NCI-H82 treated with DMSO at 0.1 percent for 48 hours (cell line): ENCODE measurements around the gene FNDC7.
"Not testable (repeated sequence)": the region's sequence is repeated elsewhere in the genome, so short reads cannot be mapped to it uniquely, and the experiment has no call there.

Source experiments
- DNase-seq: peaks from one replicate; lab custom pipeline; 2025; ENCODE audit not compliant: unreplicated experiment; lab: John Stamatoyannopoulos, UW

FNDC7 gene

DNA sequence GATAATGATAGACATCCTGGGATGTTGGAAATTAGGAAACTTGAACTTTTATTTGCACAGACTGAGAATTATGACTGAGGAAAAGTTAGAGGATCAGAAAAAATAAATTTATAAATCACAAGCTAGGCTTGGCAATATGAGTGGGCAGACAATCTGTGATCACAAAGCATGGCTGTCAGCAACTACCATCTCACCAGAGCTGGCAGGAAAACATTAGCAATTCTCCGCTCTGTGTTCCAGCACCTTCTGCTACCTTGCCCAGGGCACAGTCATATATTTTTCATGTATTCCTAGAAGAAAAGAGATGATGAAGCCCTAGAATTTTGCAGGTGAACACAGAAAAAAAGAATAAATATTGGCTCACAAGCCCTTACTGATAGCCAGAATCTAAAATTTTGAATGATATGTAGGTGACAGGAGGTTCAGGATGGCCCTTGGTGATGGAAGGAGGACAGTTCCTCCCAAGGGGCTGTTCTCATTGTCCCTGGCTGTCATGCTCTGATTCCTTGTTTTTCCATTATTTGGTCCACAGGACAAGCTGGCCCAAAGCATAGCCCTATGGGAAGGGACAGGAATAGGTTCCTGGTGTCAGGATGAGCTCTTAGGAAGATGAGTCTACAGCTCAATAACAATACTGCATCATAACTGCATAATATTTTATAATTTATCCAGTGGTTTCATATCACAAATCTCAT is 21.6 kb downstream of the FNDC7 start:
- no peak for DNase-seq

DNA sequence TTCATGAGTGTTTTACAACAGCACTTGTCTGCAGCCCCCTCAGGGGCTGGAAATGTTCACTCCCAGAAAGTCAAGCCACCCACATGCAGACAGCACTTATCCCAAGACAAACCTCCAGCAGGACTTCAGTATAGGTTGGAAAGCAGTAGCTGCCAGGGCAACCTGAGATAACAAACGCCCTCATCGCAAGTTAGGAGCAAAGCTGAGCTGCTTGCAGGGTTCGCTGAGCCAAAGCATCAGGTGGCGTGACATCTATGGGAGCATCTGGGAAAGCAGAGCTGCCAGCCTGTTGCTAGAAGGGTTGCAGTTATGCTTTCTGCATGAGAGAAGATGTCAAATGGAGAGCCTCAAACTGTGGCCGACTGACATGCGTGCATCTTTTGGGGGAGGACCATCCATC is 29.5 kb downstream of the FNDC7 start:
- DNase-seq: no peak

DNA sequence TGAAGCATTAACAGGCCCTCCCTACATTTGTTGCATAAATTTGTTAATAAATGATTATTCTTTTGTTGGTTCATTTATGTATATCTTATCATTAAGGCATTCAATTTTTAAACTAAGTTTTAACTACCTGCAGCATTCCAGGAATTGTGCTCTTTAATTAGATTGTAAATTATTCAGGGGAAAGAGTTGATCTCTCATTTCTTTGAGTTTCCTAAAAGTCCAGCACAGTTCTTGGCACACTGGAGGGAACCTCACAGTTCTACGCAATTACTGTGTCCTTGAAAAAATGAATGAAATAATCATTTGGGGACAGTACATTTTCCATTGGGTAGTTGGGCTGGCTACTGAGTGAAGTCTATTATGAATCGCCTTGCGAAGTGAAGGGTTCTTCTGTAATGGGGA is 33.3 kb downstream of the FNDC7 start:
- DNase-seq: no peak

DNA sequence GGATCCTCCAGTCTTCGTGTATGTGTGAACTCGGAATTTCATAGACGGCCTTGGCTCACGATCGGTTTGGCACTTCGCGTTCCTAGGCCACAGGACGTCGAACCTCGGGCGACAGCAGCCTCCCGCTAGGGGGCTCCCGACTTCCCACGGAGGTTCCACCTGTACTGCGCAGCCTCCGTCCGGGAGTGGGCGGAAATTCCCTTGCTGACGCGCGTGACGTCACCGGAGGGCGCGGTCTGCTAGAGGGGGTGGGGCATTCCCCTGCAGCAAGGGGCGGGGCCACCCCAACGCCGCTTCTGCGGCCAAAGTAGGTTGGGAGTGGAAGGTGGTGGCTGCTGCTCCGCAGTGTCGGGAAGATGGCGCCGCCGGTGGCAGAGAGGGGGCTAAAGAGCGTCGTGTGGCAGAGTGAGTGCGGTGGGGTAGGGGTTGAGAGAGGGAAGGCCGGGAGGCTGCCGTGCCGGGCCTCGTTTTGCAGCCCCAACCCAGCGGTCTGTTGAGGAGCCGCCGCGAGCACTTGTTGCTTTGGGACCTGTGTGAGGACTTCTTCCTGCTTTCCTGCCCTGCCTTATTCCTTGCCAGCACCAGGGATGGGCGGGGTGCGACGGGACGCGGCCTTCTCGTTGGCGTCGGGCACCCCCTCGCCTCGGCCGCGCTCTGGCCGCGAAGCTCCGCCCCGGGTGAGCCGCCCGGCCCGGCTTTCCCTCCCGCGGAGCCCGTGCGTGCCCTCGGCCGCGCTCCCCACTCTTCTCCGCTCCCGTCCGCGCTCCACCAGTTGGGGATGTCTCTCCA is 33.9 kb downstream of the FNDC7 start, which contains the start of gene STXBP3:
STXBP3 (plus strand) TSS at position 293 of the 789 bp plus-strand sequence; CDS start at position 357, 64 bp downstream.
- peak; percentile 94 for DNase-seq

DNA sequence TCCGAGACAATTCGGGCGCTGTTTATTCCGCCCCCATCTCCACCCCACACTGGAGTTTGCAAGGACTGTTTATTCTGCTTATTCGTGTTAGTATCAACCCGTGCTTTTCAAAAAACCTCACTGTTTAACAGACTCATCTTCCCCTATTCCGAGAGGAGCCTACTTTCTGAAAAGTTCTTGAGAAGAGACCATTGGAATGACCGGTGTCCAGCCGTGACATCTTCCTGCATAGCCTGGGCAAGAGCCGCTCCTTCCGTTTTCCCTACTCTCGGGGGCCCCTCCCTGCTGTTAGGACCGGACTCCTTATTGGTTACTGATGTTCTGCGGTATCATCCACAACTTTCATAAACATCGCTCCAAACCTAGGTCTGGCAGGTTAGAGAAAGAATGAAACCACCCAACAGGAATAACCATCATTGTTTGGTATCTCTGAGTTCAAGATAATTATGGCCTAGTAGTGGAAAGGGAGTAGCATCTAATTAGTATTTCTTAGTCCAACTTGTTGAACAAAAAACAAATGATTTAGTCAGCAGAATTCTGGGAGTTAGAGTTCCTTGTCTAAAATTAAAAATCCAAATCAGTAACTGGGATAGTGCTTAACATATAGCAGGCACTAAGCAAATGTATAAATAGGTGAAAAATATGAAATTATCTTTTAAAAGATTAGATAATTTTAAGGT is 34.6 kb downstream of the FNDC7 start:
- peak; percentile 63 for DNase-seq

DNA sequence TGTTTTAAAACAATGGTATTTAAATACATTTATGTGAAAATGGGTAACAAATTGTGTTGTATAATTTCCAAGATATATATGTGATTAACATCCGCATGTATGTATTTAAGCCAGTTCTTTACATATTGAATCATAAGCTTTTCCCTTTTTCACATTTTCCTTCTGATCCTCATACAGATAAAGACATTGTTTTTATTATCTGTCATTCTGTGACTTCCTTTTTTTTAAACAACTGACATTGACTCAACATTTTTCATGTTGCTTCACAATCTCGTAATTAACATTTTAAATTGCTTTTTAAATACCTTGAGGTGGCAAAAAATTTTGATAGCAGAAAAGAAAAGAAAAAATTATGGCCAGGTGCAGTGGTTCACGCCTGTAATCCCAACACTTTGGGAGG is 35.2 kb downstream of the FNDC7 start:
- no peak for DNase-seq

DNA sequence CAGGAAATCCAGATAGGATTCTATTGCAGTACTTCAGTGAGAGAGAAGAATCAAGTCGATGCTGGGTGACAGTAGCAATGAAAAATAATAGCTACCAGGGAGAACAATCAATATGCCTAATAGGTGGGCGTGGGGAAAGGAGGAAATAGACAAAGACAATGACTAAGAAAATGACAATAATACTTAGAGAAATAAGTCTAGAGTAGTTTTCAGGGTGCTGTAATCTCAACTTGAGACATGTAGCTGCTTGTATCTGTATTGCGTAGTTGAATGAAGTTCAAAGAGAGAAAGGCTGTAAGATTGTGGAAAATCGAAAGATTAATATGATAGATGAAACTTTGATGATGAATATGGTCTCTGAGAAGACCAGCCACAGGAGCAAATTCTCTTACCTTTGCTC is 36.4 kb downstream of the FNDC7 start:
- DNase-seq: no peak

DNA sequence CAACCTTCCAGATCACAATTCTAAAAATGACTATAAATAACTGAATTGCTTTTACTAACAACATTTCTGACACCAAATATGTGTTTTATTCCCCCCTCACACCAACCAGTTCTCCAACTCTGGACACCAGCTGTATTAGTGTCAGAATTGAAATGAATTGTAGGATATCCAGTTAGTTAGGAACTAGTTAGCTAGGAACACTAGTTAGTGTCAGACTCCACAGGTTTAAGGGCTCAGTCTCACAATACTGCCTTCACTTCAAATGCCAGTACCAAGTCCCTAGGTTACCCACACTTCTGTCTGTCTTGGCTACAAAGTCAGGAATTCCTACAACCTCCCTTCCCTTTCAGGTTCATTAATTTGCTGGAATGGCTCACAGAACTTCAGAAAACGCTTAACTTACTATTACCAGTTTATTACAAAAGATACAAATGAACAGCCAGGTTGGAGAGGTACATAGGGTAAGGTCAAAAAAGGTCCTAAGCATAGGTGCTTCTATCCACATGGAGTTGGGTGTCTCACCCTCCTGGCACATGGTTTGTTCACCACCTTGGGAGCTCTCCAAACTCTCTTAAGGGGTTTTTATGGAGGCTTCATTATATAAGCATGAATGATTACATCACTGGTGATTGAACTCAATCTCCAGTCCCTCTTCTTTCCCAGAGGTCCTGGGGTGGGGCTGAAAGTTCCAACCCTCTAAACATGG is 37.9 kb downstream of the FNDC7 start:
- DNase-seq: no peak

DNA sequence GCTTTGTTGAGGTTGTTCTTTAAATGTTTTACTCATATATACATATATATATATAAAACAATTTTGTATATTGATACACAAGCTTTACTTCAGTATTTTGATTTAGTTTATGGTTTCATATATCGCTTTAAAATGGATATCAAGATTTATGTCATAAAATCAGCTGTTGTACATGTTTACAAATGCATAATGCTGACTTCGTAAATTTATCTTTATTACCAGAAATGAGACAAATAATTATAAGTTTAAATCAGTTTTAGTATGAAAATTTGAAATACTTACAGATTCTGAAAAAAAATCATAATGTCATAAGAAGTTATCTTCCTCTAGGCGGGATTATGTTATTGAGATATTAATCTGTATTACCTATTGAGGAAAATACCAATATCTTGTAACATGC is 40.7 kb downstream of the FNDC7 start:
- no peak for DNase-seq

DNA sequence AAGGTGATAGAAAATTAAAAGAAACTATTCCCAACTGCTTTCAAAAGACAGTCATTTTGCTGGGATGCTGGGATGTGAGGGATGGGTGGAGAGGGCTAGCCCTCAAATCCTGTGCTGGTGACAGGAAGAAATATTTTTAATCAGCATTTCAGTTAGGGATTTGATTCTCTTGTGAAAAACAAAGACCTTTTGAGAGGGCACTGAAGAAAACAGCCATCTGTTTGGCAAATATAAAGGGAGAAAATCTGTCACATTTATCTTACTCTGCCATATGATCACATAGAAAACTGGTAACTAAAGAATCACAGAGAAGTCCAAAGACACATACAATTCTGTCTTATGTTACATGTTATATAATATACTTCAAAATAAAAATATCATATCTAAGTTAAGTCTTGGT is 46.1 kb downstream of the FNDC7 start:
- DNase-seq: no peak

DNA sequence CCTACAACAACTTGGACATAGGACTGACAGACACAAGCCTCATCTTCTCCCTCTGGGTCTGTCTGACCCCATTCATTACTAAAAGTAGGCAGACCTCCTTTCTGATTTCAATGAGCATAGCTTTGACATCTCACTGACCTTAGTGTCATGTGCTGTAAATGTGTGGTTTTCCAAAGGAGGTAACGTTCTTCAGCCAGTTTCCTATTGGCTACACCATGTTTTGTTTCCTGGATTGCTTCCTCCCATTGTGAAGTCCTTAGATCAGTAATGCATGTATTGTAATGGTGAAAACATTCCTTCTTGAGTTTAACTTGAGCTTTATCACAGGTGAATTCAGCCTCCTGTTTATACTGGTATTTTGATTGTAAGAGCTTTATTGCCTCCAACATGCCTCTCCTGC is 54.4 kb downstream of the FNDC7 start:
- DNase-seq: no peak

DNA sequence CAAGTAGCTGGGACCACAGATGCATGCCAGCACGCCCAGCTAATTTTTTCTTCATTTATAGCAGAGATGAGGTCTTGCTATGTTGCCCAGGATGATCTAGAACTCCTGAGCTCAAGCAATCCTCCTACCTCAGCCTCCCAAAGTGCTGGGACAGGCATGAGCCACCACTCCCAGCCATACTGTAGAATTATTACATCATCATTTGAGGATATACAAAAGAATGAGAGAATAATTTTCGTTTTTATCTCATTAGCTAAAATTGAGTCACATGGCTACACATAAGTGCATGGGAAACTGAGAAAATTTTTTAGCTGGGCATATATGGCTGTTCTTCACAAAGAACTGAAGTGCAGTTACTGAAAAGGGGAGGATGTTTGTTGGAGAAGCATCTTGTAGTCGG is 55.0 kb downstream of the FNDC7 start:
- DNase-seq: no peak

DNA sequence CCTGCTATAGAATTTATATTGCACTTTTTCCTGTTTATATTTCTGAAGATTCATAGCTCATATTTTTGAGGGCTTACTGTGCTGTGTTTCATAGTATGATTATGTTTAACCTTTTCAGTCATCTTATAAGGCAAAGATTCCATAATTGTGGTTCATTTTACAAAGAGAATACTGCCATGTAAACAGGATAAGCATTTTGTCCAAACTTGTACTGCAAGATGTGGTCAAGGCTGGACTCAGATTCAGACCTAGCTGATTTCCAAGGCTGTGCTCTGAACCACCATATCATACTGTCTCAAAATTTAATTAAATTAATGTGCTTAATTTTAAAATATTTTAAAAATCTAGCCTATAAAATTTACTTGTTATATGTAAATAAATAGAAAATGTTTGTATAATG is 65.1 kb downstream of the FNDC7 start:
- DNase-seq: no peak

DNA sequence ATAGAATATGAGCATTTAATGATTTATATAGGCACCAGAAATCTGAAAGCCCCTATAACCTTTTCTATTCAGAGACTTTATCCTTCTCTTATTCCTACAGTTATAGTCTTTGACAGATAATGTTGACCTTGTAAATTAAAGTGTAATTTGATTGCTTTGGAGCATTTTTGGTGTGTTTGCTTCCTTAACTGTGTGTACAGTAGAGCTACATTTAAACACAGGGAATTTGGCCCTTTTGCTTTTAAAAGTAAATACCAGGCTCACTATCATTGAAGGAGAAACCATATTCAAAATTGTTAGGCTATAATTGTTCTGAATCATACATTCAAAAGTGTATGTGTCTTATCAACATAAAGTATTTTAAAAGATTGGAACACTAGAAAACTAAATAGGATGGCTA is 66.7 kb downstream of the FNDC7 start:
- DNase-seq: no peak

DNA sequence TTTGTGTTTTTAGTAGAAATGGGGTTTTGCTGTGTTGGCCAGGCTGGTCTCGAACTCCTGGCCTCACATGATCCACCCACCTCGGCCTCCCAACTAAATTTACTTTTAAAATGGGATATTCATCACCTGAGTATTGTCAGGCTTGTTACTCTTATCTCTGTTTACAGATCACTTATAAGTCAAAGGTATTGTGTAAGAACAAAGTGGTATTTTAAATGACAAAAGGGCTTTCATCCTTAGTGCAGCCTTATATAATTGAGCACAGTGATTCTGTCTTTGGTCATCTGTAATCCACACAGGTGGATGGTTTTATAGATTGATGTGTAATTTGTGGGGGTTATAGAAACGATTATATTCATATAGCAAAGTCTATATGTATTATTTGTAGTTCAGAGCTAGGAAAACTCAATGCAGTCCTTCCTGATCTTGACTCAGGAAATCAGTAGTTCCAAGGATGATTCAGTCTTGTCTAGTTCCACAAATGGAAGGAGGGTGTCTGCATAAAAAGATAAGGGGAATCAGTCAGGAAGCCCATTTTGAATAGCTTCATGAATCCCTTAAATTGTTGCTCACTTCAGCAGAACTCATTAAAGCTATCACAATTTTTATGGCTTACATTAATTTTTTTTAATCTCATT is 68.3 kb downstream of the FNDC7 start:
- DNase-seq: no peak

DNA sequence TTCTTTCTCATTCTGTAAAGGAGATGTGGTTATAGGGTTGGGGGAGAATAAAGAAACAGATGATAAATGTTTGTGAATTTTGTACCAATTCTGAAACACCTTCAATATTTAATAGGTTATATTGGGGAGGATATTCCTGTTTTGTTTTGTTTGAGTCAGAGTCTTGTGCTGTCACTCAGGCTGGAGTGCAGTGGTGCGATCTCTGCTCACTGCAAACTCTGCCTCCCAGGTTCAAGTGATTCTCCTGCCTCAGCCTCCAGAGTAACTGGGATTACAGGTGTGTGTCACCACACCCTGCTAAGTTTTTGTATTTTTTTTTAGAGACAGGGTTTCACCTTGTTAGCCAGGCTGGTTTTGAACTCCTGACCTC is 68.9 kb downstream of the FNDC7 start:
- not testable (repeated sequence) for DNase-seq

DNA sequence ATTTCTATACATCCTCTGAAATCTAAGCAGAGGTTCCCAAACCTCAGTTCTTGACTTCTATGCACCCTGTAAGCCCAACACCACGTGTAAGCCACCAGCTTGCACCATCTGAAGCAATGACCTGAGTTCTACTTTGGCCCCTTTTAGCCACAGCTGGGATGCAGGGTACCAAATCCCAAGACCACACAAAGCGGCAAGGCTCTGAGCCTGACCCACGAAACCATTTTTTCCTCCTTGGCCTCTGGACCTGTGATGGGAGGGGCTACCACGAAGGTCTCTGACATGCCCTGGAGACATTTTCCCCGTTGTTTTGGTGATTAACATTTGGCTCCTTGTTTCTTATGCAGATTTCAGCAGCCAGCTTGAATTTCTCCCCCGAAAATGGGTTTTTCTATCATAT is 72.6 kb downstream of the FNDC7 start:
- no peak for DNase-seq

DNA sequence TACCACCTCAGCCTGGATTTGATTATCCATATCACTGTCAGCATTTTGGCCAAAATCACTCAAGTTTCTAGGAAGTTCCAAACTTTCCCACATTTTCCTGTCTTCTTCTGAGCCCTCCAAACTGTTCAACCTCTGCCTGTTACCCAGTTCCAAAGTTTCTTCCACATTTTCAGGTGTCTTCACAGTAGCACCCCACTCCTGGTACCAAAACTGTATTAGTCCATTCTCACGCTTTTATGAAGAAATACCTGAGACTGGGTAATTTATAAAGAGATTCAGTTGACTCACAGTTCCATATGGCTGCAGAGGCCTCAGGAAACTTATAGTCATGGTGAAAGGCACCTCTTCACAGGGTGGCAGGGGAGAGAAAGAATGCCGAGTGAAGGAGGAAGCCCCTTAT is 73.2 kb downstream of the FNDC7 start:
- DNase-seq: no peak

DNA sequence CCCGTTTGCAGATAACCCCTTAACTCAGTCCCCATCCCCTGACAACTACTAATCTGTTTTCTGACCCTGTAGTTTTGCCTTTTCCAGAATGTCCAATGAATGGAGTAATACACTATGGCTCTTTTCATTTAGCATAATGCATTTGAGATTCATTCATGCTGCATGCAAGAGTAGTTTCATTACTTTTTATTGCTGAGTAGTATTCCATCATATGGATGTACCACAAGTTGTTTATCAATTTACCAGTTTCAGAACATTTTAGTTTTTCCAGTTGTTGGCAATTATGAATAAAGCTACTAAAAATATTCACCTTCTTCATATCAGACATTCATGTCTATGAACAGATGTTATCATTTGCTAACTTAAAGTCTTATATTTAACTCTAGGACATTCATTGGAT is 79.1 kb downstream of the FNDC7 start:
- DNase-seq: no peak
